GM12874 (cell line): ENCODE results near the gene SMIM5.

Source experiments
- CTCF ChIP-seq: IDR thresholded peaks from 2 replicates; pipeline ENCODE4 v1.5.1; 2011; ENCODE audit warnings: low read depth, mild to moderate bottlenecking, control low read depth, low read length, moderate library complexity; ENCODE audit not compliant: insufficient read depth

The SMIM5 gene

GRCh38 chr17:75634754-75635609 is 1.7 kb downstream of the SMIM5 start:
- no peak for TF ChIP-seq CTCF

- TF ChIP-seq CTCF: no peak
These were observed 2.5 kb downstream of the SMIM5 start for GRCh38 chr17:75635610-75636202.

GRCh38 chr17:75636381-75637142 is 3.3 kb downstream of the SMIM5 start:
- TF ChIP-seq CTCF: no peak

GRCh38 chr17:75637143-75637538 is 3.9 kb downstream of the SMIM5 start:
- TF ChIP-seq CTCF: no peak

GRCh38 chr17:75637551-75637950 is 4.3 kb downstream of the SMIM5 start:
- no peak for TF ChIP-seq CTCF

GRCh38 chr17:75638893-75639292 is 5.7 kb downstream of the SMIM5 start:
- TF ChIP-seq CTCF: no peak

GRCh38 chr17:75639327-75639726 is 6.1 kb downstream of the SMIM5 start:
- TF ChIP-seq CTCF: no peak
